ENCODE measurements around the gene SOS2.
A peak's percentile ranks its signal among the peaks of the same experiment; 100 is the strongest.
"Not testable (repeated sequence)": the region's sequence is repeated elsewhere in the genome, so short reads cannot be mapped to it uniquely, and the experiment has no call there.

Gene SOS2

GRCh38 chr14:50225067-50225973 is 6.1 kb downstream of the SOS2 start:
- no peak for DNase-seq

- DNase-seq = no peak
These were observed 9.2 kb downstream of the SOS2 start for GRCh38 chr14:50222055-50222613.

GRCh38 chr14:50218501-50218900 is 12.9 kb downstream of the SOS2 start:
- DNase-seq = no peak

GRCh38 chr14:50215416-50215815 is 16.0 kb downstream of the SOS2 start:
- no peak for DNase-seq

DNA sequence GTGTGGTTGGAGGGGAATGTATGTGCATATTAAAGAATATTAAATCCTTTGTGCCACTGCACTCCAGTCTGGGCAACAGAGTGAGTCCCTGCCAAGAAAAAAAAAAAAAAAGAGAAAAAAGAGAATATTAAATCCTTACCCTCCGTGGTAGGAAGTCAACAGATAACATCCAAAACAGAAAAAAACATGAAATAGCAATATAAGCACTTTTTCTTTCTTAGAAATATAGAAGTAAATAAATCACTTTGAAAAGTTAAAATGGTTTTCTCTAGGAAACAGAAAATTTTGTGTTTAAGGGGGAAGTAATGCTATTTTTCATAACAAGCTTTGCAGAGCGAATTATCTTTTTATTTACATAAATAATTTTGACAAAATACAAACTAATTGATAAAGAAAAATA is 17.6 kb downstream of the SOS2 start:
- no peak for DNase-seq

DNA sequence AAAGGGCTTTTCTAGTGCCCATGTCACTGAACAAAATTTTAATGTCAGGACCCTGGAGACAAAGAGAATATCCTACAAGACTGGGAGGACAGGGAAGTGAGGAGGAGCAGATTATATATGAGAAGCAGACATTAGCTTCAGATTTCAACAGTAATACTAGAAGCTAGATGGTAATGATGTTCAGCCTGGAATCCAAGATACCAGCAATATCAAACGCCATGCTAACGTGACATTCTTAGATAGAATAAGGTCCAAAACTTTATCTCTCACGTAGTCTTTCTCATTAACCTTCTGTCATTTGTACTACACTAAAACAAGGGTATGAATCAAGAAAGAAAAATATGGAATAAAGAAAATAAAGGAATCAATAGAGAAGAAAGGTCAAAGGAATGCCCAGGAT is 18.7 kb downstream of the SOS2 start:
- DNase-seq = no peak

DNA sequence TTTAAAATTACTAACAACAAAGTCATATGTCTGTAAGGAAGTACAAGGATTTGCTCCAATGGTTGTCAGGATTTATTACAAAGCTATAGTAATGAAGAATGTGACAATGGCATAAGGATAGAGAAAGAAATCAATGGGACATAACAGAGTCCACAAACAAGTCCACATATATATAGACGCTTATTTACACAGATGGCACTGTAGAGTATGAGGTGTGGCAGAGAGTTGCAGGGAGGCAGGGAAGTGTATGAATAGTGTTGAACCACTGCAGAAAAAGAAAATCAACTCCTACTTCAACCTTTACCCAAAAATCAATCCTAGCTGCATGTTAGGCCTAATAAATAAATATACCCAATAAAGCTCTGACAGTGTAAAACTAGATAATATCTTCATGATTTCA is 21.3 kb downstream of the SOS2 start:
- DNase-seq = no peak

- no peak for DNase-seq
These were observed 32.9 kb downstream of the SOS2 start for GRCh38 chr14:50198499-50198898.

- no peak for DNase-seq
These were observed 39.9 kb downstream of the SOS2 start for GRCh38 chr14:50191499-50191898.

GRCh38 chr14:50186107-50186506 is 45.3 kb downstream of the SOS2 start:
- DNase-seq = no peak

DNA sequence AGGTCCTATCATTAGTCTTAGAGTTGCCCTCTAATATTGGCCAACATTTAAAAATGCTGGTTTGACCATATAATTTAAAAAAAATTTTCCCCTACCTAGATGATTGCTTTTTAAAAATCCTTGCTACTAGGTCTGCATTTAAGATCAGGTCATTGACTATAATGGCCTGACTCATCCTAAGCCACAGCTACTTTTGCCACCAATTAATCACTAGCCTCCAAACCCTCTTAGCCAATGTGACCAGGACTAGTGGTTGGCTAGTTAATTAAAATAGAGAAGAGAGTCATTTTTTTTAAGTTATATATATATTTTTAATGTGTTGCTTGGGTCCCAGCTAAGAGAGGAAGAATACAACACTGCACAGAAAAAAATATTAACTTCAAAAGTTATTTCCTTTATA is 57.5 kb downstream of the SOS2 start:
- no peak for DNase-seq

DNA sequence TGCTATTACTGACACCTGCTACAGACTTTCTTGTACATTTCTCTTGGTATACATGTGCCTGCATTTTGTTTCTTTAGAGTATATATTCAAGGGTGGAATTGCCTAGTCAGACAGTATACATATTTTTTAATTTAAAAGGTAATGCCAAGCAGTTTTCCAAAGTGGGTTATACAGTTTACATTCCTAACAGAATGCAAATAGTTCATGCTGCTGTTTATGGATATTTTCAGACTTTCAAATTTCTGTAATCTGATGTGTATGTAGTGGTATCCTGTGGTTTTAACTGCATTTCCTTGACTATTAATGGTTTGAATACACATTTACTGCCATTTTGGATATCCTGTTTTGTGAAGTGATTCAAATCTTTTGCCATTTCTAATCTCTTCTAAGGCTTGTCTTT is 59.5 kb downstream of the SOS2 start:
- DNase-seq = no peak

- not testable (repeated sequence) for DNase-seq
These were observed 64.0 kb downstream of the SOS2 start for GRCh38 chr14:50167381-50167780.

GRCh38 chr14:50156111-50156510 is 75.3 kb downstream of the SOS2 start:
- DNase-seq = no peak

GRCh38 chr14:50148799-50149198 is 82.6 kb downstream of the SOS2 start:
- DNase-seq = no peak

DNA sequence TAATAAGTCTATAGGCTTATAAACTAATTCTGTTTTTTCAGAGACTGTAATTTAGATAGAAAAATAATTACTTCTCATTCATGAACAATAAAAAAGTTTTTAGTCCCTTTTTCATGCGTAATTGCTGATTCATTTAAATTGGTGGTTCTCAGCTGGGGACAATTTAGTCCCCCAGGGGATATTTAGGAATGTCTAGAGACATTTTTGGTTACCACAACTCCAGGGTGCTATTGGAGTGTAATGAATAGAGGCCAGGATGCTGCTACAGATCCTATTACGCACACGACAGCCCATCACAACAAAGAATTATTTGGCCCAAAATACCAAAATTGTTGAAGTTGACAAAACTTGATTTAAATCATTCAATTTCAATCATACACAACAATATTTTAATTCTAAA is 92.2 kb downstream of the SOS2 start:
- no peak for DNase-seq

DNA sequence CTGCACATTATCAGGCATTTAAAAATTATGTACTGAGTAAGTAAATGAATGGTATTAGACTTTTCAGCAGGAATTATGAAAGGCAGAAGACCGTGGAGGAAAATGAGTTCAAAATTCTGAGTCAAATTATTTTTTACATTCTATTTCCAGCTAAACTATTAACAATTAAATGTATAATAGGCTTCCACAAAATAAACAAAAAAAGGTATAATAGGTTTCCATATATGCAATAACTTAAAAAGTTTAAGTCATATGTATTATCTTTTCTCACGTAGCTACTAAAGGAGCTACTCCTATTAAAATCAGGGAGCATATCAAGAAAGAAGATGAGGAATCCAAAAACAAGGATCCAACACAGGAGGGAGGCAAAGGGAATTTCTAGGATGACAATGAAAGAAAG is 103.6 kb downstream of the SOS2 start:
- no peak for DNase-seq

DNA sequence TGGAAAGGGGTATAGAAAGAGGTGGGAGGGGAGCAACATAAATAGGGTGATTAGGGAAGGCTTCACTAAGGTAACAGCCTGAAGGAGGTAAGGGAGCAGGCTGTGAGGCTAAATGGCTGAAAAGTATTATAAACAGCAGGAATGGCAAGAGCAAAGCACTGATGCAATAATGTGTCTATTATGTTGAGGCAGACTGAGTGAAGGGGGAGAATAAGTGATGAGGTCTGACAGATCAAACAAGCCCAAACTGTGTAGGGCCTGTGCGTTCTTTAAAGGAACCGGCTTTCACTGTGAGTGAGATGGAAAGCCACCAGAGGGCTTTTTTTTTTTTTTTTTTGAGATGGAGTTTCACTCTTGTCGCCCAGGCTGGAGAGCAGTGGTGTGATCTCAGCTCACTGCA is 108.3 kb downstream of the SOS2 start:
- DNase-seq = no peak

DNA sequence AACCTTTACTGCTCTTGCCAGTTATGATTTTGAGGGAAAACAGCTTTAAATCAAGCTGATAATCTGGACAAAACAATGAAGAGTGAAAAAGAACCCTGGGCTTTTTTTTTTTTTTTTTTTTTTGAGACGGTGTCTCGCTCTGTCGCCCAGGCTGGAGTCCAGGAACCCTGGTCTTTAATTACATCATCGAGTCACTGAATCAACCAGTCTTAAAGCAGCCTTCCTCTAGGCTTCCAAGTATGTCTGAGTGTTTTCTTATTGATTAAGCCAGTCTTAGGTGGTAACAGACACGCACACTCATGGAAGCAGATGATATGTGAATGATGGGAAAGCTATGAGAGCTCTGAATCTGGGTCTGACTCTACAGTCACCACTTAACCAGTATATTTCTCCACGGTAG is 109.1 kb downstream of the SOS2 start:
- no peak for DNase-seq

DNA sequence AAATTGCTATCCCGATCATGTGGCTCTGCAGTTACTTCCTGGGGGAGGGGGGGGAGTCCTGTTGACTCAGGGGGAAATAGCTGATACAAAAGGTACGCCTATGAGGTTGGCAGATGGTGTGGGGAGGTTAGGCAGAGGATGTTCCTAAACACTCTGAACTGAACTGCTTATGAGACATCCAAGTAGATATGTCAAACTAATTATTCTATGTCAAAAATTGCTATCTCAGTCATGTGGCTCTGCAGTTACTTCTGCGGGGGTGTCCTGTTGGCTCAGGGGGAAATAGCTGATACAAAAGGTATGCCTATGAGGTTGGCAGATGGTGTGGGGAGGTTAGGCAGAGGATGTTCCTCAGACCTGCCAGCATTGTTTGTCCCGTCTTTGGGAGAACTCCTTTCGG is 109.9 kb downstream of the SOS2 start:
- no peak for DNase-seq

GRCh38 chr14:50117456-50117855 is 113.9 kb downstream of the SOS2 start:
- DNase-seq = no peak

DNA sequence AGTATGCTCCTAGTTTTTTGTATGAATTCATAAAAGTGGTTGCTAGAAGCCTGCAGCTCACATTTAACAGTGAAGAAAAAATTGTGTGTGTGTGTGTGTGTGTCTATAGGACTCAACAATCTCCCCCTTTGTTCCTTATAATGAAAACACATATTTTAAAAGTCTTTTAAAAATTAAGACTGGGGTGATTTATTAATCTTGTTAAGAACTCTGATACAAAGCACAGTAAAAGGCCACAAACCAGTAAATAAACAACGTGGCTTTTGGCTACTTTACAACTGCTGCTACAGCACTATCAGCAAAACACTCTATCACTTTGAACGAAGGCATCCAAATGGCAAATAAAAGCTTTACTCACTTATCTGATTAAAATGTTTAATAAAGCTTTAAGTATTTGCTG is 114.4 kb downstream of the SOS2 start:
- DNase-seq = no peak

DNA sequence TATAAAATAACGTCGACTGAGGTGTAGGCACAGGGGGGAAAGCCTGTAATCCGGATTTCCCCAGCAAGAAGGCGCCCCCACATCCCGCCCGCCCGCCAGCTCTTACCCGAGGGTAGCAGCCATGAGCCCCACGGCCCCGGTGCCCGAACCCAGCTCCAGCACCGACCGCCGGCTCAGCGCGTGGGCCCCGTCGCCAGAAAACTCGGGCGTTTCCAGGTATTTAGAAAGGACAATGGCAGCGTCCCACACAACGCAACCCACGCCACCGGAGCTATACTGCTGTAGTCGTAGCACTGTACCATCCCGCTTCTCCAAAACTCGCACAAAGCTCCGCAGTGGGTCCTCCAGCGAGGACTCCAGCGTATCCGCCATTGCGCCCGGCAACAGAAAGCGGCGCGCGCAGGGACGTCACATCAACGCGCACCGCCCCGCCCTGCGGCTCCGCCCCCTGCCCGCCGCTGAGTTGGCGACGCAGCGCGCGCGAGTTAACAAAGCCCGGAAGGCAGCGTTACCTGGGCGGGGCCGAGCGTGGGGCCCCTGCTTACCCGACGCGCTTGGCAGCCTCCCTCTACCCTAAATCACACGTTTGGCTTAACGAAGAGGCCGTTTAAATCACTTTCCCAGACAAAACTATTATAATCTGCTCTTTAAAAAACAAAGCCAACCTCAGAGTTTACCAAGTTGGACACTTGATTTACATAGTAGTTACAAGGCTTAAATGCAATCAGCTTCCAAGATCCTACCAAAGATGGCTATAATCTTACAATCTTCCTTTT is 115.0 kb downstream of the SOS2 start, which contains the start of gene VCPKMT:
Gene VCPKMT (minus strand): TSS at position 392 of the 776 bp plus-strand sequence. CDS start 20 bp downstream, at position 372.
- DNase-seq = peak; percentile 95

Data from CD4-positive, alpha-beta T cell treated with Interleukin-21 for 1 hour (primary cell).